K562 (cell line): ENCODE data around the gene PSMA1. TPM values are rescaled to one million over a fixed set of nuclear protein-coding genes. Genes with fewer than 3 reads are reported as not detected.
A peak's percentile ranks its signal among the peaks of the same experiment; 100 is the strongest.

Source experiments
- CHAMP1 ChIP-seq: fragments of 450-650 bp; IDR thresholded peaks from 2 replicates; pipeline ENCODE4 v1.6.1; 2016; ENCODE audit warnings: mild to moderate bottlenecking
- DPF2 ChIP-seq: fragments of 450-650 bp; IDR thresholded peaks from 2 replicates; pipeline ENCODE4 v1.6.1; 2016
- ELF4 ChIP-seq: fragments of 450-650 bp; formaldehyde crosslinking; IDR thresholded peaks from 2 replicates; pipeline ENCODE4 v1.4.0; 2022; ENCODE audit warnings: missing genetic modification characterization
- EP400 ChIP-seq: fragments of 450-650 bp; IDR thresholded peaks from 2 replicates; pipeline ENCODE4 v1.6.1; 2017; ENCODE audit warnings: antibody characterized with exemption, mild to moderate bottlenecking, moderate library complexity
- GABPA ChIP-seq: fragments of 200-800 bp; sonication (Bioruptor generic); conservative IDR thresholded peaks from 2 replicates; pipeline ENCODE4 v1.6.1; 2016; ENCODE audit warnings: low read depth, missing genetic modification characterization, missing compliant biosample characterization
- GATAD2B ChIP-seq: fragments of 450-650 bp; IDR thresholded peaks from 2 replicates; pipeline ENCODE4 v1.6.1; 2017; ENCODE audit warnings: mild to moderate bottlenecking, borderline replicate concordance
- MAZ ChIP-seq, 2 experiments: fragments of 450-650 bp in 1 of 2; sonication (generic) in 1 of 2; formaldehyde crosslinking; IDR thresholded peaks in 1 of 2; conservative IDR thresholded peaks in 1 of 2; 2 replicates each; pipeline versions ENCODE4 v1.4.0 to v1.5.0; 2020; ENCODE audit warnings: mild to moderate bottlenecking in 1 of 2, missing genetic modification reagents in 1 of 2
- NCOA1 ChIP-seq: fragments of 450-650 bp; IDR thresholded peaks from 2 replicates; pipeline ENCODE4 v1.6.1; 2016; ENCODE audit warnings: low read depth
- PYGO2 ChIP-seq: fragments of 450-650 bp; IDR thresholded peaks from 2 replicates; pipeline ENCODE4 v1.6.1; 2016; ENCODE audit warnings: mild to moderate bottlenecking, missing genetic modification characterization, moderate library complexity, missing compliant biosample characterization
- SIRT6 ChIP-seq: IDR thresholded peaks from one replicate; pipeline ENCODE4 v1.6.1; 2012; ENCODE audit warnings: low read depth, mild to moderate bottlenecking, control low read depth, inconsistent platforms, low read length, moderate library complexity
- ZNF316 ChIP-seq: fragments of 450-650 bp; IDR thresholded peaks from 2 replicates; pipeline ENCODE4 v1.6.1; 2016
- polyA plus RNA-seq, 8 experiments: library from polyadenylated mRNA; depleted of rRNA in 4 of 8; stranded (reverse) in 5 of 8; unstranded in 3 of 8; fragments of >200 nt; fragmentation: Nextera tagmentation in 2 of 8; fragmentation: Illumina TruSeq in 1 of 8; extraction: Ambion mirVana in 2 of 8; extraction: Trizol in 1 of 8; gene quantifications; 2 replicates each; pipeline versions ENCODE4 v1.2.1 to v1.2.3, GENCODE V29; 2011 to 2014; ENCODE audit warnings: inconsistent platforms in 1 of 8, missing spikeins in 1 of 8
- total RNA-seq, 7 experiments: library from RNA; depleted of rRNA in 6 of 7; stranded (reverse); fragments of >200 nt in 6 of 7; fragmentation: Illumina TruSeq in 2 of 7; extraction: Trizol in 2 of 7; gene quantifications; 2 replicates each; pipeline versions ENCODE4 v1.2.1 to v1.2.3, GENCODE V29; 2011 to 2021; ENCODE audit warnings: low replicate concordance in 1 of 7
- TF ChIP-seq, protein P1 (sequence below), 2 experiments: fragments of 450-650 bp; formaldehyde crosslinking in 1 of 2; IDR thresholded peaks; 2 replicates each; pipeline versions ENCODE4 v1.4.0 to v1.6.1; 2014 to 2020; ENCODE audit warnings: mild to moderate bottlenecking in 2 of 2, borderline replicate concordance in 1 of 2, low read depth in 1 of 2
- TF ChIP-seq, protein P2 (sequence below), 3 experiments: IDR thresholded peaks in 2 of 3; conservative IDR thresholded peaks in 1 of 3; 2 replicates each; pipeline ENCODE4 v1.5.1; 2011 to 2012; ENCODE audit warnings: low read length in 3 of 3, mild to moderate bottlenecking in 3 of 3, control low read depth in 2 of 3, improper control_type of control experiment in 1 of 3, inconsistent platforms in 1 of 3, low read depth in 1 of 3, mixed read lengths in 1 of 3, moderate library complexity in 1 of 3; ENCODE audit not compliant: insufficient read depth in 2 of 3
- TF ChIP-seq, protein P3 (sequence below), 2 experiments: fragments of 450-650 bp in 1 of 2; sonication (generic) in 1 of 2; formaldehyde crosslinking in 1 of 2; IDR thresholded peaks in 1 of 2; conservative IDR thresholded peaks in 1 of 2; 2 replicates each; pipeline versions ENCODE4 v1.6.1 to v1.8.1; 2016 to 2023; ENCODE audit warnings: mild to moderate bottlenecking in 2 of 2, moderate library complexity in 2 of 2, inconsistent platforms in 1 of 2, missing genetic modification reagents in 1 of 2

PSMA1 gene
- total and polyA plus RNA-seq, 9 of the 15 experiments (the other 6 are each of a cell fraction or from before 2014, with no cell fraction given) = 283 to 1,007 (median 424) TPM

GRCh38 chr11:14537134-14537599, 17.0 kb upstream of the PSMA1 start (continued):
- TF ChIP-seq, protein P1, sequence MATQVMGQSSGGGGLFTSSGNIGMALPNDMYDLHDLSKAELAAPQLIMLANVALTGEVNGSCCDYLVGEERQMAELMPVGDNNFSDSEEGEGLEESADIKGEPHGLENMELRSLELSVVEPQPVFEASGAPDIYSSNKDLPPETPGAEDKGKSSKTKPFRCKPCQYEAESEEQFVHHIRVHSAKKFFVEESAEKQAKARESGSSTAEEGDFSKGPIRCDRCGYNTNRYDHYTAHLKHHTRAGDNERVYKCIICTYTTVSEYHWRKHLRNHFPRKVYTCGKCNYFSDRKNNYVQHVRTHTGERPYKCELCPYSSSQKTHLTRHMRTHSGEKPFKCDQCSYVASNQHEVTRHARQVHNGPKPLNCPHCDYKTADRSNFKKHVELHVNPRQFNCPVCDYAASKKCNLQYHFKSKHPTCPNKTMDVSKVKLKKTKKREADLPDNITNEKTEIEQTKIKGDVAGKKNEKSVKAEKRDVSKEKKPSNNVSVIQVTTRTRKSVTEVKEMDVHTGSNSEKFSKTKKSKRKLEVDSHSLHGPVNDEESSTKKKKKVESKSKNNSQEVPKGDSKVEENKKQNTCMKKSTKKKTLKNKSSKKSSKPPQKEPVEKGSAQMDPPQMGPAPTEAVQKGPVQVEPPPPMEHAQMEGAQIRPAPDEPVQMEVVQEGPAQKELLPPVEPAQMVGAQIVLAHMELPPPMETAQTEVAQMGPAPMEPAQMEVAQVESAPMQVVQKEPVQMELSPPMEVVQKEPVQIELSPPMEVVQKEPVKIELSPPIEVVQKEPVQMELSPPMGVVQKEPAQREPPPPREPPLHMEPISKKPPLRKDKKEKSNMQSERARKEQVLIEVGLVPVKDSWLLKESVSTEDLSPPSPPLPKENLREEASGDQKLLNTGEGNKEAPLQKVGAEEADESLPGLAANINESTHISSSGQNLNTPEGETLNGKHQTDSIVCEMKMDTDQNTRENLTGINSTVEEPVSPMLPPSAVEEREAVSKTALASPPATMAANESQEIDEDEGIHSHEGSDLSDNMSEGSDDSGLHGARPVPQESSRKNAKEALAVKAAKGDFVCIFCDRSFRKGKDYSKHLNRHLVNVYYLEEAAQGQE (IDR thresholded peaks at IDR 0.05; ENCODE audit: borderline replicate concordance) = peak; percentile 26; the same call in 1 of the 2 replicates
- TF ChIP-seq, protein P1 (CRISPR knock-in tag; IDR thresholded peaks at IDR 0.05; ENCODE audit: low read depth) = no peak
- TF ChIP-seq CHAMP1 (no peak), EP400 (peak; percentile 42; the same call in 1 of the 2 replicates), ELF4 (no peak), NCOA1 (no peak), ZNF316 (no peak), GABPA (tag) (no peak), MAZ (CRISPR knock-in tag; conservative IDR thresholded peaks at IDR 0.05 in 1 of 2, IDR thresholded peaks at IDR 0.05 in 1 of 2) (peak in 1 of 2 experiments; percentile 43; a peak in 1 of 4 replicates), SIRT6 (no peak), PYGO2 (no peak), DPF2 (peak; percentile 62; the same call in 1 of the 2 replicates), GATAD2B (0 out of 2 replicates have a peak, but pooled peaks have one; percentile 40)
- TF ChIP-seq, protein P2, sequence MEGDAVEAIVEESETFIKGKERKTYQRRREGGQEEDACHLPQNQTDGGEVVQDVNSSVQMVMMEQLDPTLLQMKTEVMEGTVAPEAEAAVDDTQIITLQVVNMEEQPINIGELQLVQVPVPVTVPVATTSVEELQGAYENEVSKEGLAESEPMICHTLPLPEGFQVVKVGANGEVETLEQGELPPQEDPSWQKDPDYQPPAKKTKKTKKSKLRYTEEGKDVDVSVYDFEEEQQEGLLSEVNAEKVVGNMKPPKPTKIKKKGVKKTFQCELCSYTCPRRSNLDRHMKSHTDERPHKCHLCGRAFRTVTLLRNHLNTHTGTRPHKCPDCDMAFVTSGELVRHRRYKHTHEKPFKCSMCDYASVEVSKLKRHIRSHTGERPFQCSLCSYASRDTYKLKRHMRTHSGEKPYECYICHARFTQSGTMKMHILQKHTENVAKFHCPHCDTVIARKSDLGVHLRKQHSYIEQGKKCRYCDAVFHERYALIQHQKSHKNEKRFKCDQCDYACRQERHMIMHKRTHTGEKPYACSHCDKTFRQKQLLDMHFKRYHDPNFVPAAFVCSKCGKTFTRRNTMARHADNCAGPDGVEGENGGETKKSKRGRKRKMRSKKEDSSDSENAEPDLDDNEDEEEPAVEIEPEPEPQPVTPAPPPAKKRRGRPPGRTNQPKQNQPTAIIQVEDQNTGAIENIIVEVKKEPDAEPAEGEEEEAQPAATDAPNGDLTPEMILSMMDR (IDR thresholded peaks at IDR 0.05 in 2 of 3, conservative IDR thresholded peaks at IDR 0.05 in 1 of 3; ENCODE audit: insufficient read depth in 2 of 3, low read depth in 1 of 3, low read length in 3 of 3) = peak; percentile 49 to 84 (median 72); a peak in 5 of 6 replicates
- TF ChIP-seq, protein P3, sequence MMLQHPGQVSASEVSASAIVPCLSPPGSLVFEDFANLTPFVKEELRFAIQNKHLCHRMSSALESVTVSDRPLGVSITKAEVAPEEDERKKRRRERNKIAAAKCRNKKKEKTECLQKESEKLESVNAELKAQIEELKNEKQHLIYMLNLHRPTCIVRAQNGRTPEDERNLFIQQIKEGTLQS (IDR thresholded peaks at IDR 0.05) = no peak
- TF ChIP-seq, protein P3 (CRISPR knock-in tag; conservative IDR thresholded peaks at IDR 0.05) = no peak
